ENCODE data around the gene ADCY1.

Gene ADCY1

DNA sequence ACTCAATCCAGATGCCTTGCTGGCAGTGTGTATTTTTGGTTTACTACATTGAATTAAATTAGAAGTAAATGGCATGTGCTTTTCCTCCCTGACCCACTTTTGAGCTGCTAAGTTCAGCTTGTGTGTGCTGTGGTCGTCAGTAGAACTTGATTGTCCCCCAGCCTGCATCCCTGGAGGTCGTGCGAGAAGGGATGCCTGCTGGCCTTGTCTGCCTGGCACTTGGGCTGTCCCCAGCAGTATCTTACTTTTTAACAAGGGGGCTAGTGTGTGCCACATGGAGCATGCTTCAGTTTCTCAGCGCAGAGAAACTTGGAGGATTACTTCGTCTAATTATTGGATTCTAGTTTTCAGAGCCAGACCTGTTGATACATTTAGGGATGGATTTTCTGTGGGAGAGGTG lies 80.2 kb downstream of the ADCY1 start:
- DNase-seq = no peak

GRCh38 chr7:45655539-45655938 lies 81.4 kb downstream of the ADCY1 start:
- no peak for DNase-seq

GRCh38 chr7:45656431-45656830 lies 82.3 kb downstream of the ADCY1 start:
- no peak for DNase-seq

DNA sequence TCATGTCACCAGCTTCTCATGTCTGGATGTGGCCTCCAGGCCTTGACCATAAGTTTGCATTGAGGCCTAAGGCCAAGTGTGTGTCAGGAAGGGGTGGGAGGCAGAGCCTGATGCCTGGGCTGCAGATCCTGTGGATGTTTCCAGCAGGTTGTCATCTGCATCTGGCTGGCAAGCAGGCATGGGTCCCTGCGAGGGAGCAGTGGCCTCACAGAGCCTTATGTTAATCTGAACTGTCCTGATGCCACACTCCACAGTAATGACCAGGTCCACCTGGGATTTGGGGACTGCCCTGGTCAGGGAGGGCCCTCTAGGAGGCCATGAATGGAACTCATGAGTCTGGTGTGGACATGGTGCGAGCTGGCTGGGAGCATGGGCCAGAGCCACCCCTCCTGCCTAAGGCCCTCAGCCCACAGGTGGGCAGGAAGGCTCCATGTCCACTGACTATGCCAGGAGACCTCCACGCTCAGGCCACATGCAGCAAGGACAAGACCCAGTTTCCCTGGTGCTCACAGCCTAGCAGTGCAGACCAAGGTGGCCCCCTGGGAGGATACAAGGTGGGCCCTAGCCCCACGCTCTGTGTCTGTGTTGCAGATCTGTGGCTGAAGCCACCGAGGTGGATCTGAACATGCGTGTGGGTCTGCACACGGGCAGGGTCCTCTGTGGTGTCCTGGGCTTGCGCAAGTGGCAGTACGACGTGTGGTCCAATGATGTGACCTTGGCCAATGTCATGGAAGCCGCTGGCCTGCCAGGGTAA lies 83.1 kb downstream of the ADCY1 start:
- no peak for DNase-seq

DNA sequence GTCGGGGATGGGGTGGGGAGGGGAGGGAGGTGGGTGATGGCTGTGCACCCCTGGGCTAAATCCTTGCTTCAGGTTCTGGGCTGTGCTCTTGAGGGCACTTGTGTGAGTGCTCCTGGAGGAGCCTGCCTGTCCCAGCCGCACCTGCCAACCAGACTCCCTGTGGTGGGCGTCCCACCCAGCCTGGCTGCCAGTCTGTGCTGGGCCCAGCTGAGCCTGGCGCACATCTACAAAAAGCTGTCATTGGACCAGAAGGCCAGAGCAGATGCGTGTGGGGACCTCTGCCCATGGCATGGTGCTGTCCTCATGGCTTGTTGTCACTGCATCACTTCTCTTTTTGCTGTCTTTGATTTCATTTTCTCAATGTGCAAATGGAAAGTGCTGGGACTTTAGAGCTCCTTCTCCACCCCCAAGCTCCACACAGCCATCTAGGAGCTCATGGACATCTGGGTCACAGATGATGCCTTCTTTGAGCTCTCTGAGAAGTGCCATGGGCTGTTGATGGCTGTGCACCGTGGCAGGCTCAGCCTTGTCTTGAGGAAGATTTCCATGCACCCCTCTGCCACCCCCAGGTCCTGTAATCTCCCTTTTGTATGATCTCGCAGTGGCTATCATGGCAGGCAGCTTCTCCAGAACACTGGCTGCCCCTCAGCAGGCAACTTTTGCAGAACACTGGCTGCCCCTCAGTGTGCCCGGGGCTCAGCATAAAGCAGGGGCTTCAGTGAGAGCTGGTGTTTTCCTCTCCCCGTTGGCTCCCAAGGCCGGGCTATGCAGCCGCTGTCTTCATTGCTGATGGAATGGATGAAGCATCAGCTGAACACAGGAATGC lies 83.9 kb downstream of the ADCY1 start:
- DNase-seq = no peak

GRCh38 chr7:45658716-45659495 lies 84.7 kb downstream of the ADCY1 start:
- DNase-seq = no peak

DNA sequence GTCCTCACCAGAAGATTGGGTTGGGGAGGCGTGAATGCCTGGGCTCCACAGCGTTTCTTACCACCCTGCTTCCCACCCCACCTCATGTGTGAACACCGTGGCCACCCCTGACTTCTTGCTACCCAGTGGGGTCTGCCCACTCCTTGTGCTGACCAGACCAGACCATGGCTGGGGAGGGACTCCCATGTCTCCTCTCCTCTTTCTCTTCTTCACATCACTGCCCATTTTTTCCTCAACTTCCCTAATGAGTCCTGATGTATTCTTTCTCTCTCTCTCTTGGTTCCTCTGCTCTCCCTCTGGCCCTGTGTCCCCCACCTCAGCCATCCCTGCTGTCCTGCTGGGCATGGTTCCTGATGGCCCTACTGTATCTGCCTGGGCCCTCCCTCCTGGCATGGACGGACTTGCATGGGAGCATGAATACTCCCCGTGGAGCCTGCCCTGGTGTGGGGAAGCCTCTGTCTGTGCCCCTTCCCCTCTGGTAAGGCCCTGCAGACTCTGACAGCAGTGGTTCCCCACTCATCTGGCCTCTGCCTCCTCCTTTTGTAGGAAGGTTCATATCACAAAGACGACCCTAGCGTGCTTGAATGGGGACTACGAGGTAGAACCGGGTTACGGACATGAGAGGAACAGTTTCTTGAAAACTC lies 85.5 kb downstream of the ADCY1 start:
- DNase-seq = no peak

GRCh38 chr7:45660201-45660900 lies 86.2 kb downstream of the ADCY1 start:
- no peak for DNase-seq

- no peak for DNase-seq
Measured at GRCh38 chr7:45660901-45661211, 86.7 kb downstream of the ADCY1 start.

- no peak for DNase-seq
Measured at GRCh38 chr7:45661302-45661995, 87.3 kb downstream of the ADCY1 start.

GRCh38 chr7:45662018-45662417 lies 87.8 kb downstream of the ADCY1 start:
- DNase-seq = no peak

DNA sequence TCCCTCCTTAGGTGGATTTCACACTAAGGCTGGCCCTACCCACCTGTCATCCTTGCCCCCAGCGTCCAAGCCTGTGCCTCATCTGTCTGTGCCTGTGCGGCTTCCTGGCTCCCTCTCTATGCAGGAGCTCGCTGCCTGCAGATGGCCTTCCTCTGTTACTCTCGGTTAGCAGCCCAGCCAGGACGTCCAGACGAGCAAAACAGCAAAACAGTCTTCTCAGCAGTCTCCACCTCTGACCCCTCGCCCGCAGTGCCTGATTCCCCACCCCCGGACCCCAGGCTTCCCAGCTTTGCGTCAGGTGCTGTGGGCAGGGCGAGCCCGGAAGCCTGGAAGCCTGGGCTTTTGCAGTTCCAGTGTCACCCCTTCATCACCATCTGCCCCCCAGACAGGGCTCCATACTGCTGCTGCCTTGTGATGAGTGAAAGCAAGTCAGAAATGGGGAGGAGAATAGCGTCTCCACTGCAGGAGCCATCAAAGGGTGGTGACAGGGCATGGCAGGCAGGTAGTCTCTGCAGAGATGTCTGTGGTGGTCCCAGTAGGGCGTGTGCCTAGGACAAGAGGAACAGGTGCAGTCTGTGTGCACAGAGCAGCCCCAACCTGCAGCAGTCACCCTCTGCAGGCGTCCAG lies 88.5 kb downstream of the ADCY1 start:
- no peak for DNase-seq

GRCh38 chr7:45663167-45663921 lies 89.2 kb downstream of the ADCY1 start:
- DNase-seq = no peak

GRCh38 chr7:45663965-45664633 lies 89.9 kb downstream of the ADCY1 start:
- DNase-seq = no peak

- no peak for DNase-seq
Measured at GRCh38 chr7:45665172-45665571, 91.0 kb downstream of the ADCY1 start.

GRCh38 chr7:45670227-45670626 lies 96.1 kb downstream of the ADCY1 start:
- no peak for DNase-seq

GRCh38 chr7:45670717-45671116 lies 96.5 kb downstream of the ADCY1 start:
- DNase-seq = no peak

- DNase-seq = no peak
Measured at GRCh38 chr7:45677311-45677900, 103.2 kb downstream of the ADCY1 start.

DNA sequence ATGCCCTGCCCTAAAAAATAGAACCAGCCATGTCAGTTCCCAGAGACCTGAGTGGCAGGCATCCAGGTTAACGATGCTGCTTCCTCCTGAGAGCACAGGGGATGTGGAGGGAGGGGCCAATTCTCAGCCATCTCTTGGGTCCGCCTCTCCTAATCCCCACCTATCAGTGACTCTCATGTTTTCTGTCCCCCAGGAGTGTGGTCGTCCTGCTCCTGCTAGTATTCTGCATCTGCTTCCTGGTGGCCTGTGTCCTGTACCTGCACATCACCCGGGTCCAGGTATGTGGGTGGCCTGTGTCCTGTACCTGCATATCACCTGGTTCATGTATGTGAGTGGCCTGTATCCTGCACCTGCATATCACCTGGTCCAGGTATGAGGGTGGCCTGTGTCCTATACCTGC lies 105.3 kb downstream of the ADCY1 start:
- DNase-seq = no peak

GRCh38 chr7:45680776-45681175 lies 106.6 kb downstream of the ADCY1 start:
- DNase-seq = no peak

All from NCI-H187 (cell line).